GM12878 (cell line): ENCODE measurements around the gene NUBPL. TPM values are rescaled to one million over a fixed set of nuclear protein-coding genes. Genes with fewer than 3 reads are reported as not detected.

Source experiments
- ATAC-seq: fragments of 200-7000 bp; cut with Tn5 transposase; 3 replicates; pipeline ENCODE4 v1.9.1; 2020; ENCODE audit warnings: mild to moderate bottlenecking, moderate library complexity
- BruUV-seq: library from RNA; stranded (reverse); fragments of 400-500 nt; replicated peaks from 2 replicates; lab custom pipeline; 2021; lab: Mats Ljungman, UMichigan
- CTCF ChIA-PET: fragments of 300-600 bp; sonication (Branson Sonifier 250); formaldehyde crosslinking; extraction: SDS; loops from one replicate; lab custom pipeline; 2021; ENCODE audit warnings: inconsistent platforms; lab: Yijun Ruan, JAX
- POLR2A ChIA-PET: fragments of 350-600 bp; formaldehyde crosslinking; extraction: SDS; loops from one replicate; lab custom pipeline; 2021; ENCODE audit warnings: inconsistent platforms; lab: Charles Lee
- RAD21 ChIA-PET: fragments of 300-600 bp; sonication (Branson Sonifier 250); formaldehyde crosslinking; loops from one replicate; lab custom pipeline; 2023; ENCODE audit warnings: antibody characterized with exemption; ENCODE audit not compliant: unreplicated experiment; lab: Charles Lee
- SMC1A ChIA-PET: fragments of 300-600 bp; sonication (Branson Sonifier 250); formaldehyde crosslinking; loops from one replicate; lab custom pipeline; 2023; ENCODE audit not compliant: unreplicated experiment, uncharacterized antibody; lab: Charles Lee
- DNase-seq: peaks from one replicate; pipeline ENCODE4 v3.0.0-alpha.2; 2011; ENCODE audit warnings: low read depth, low spot score
- FAIRE-seq: peaks from 3 replicates; lab custom pipeline; 2011; peaks lifted over from hg19 to GRCh38; lab: Jason Lieb, UNC
- H2AFZ ChIP-seq: 2 replicates; pipeline ENCODE4 v1.6.0; 2011; ENCODE audit warnings: low read depth, low read length, control low read depth; ENCODE audit not compliant: control insufficient read depth
- H3K27ac ChIP-seq: 2 replicates; pipeline ENCODE4 v1.5.1; 2011; ENCODE audit warnings: control low read depth; ENCODE audit not compliant: control insufficient read depth, insufficient read depth
- H3K27me3 ChIP-seq, 2 experiments: replicated peaks in 1 of 2; 2 replicates each; pipeline versions ENCODE4 v1.6.0 to v1.6.1; 2011; ENCODE audit warnings: low read length in 1 of 2; ENCODE audit not compliant: control insufficient read depth in 2 of 2, insufficient read depth in 2 of 2
- H3K36me3 ChIP-seq, 2 experiments: 2 replicates each; pipeline ENCODE4 v1.5.1; 2011; ENCODE audit warnings: low read length in 1 of 2; ENCODE audit not compliant: control insufficient read depth in 2 of 2, insufficient read depth in 2 of 2
- H3K4me1 ChIP-seq: 2 replicates; pipeline ENCODE4 v1.6.1; 2011; ENCODE audit warnings: mild to moderate bottlenecking, low read length, moderate library complexity, mixed read lengths; ENCODE audit not compliant: control insufficient read depth, insufficient read depth
- H3K4me2 ChIP-seq: 2 replicates; pipeline ENCODE4 v1.6.0; 2011; ENCODE audit warnings: control low read depth; ENCODE audit not compliant: control insufficient read depth, insufficient read depth
- H3K4me3 ChIP-seq: fragments of 200-600 bp; sonication (generic); 2 replicates; pipeline ENCODE4 v1.5.1; 2016
- H3K79me2 ChIP-seq: 2 replicates; pipeline ENCODE4 v1.6.0; 2011; ENCODE audit warnings: low read length; ENCODE audit not compliant: control insufficient read depth, insufficient read depth
- H3K9ac ChIP-seq: 2 replicates; pipeline ENCODE4 v1.8.0; 2011; ENCODE audit warnings: low read length, control low read depth, mixed read lengths; ENCODE audit not compliant: control insufficient read depth, insufficient read depth
- H3K9me3 ChIP-seq: replicated peaks from 3 replicates; pipeline ENCODE4 v1.5.1; 2011; ENCODE audit warnings: mild to moderate bottlenecking, low read length; ENCODE audit not compliant: control insufficient read depth, insufficient read depth
- H4K20me1 ChIP-seq: 2 replicates; pipeline ENCODE4 v1.6.0; 2011; ENCODE audit not compliant: control insufficient read depth, insufficient read depth
- ATF3 ChIP-seq: IDR thresholded peaks from 2 replicates; pipeline ENCODE4 v1.6.1; 2011; ENCODE audit warnings: low read depth, mild to moderate bottlenecking, low read length, moderate library complexity, borderline replicate concordance; ENCODE audit errors: extremely low read depth
- BHLHE40 ChIP-seq, 2 experiments: fragments of 450-650 bp in 1 of 2; IDR thresholded peaks; 2 replicates each; pipeline ENCODE4 v1.6.1; 2011 to 2017; ENCODE audit warnings: low read depth in 2 of 2, borderline replicate concordance in 1 of 2, improper control_type of control experiment in 1 of 2, low read length in 1 of 2, mild to moderate bottlenecking in 1 of 2
- CUX1 ChIP-seq: IDR thresholded peaks from 2 replicates; pipeline ENCODE4 v1.6.1; 2012; ENCODE audit warnings: improper control_type of control experiment, low read depth, low read length; ENCODE audit not compliant: insufficient replicate concordance
- EED ChIP-seq: sonication (generic); IDR thresholded peaks from 2 replicates; pipeline ENCODE4 v1.6.1; 2016; ENCODE audit warnings: antibody characterized with exemption, low read depth
- IKZF1 ChIP-seq: fragments of 450-650 bp; conservative IDR thresholded peaks from 2 replicates; pipeline ENCODE4 v1.6.1; 2017; ENCODE audit warnings: antibody characterized with exemption, mild to moderate bottlenecking
- MEF2A ChIP-seq: IDR thresholded peaks from 2 replicates; pipeline ENCODE4 v1.6.1; 2011; ENCODE audit warnings: low read depth, mild to moderate bottlenecking, low read length, moderate library complexity; ENCODE audit not compliant: insufficient read depth
- NKRF ChIP-seq: fragments of 450-650 bp; conservative IDR thresholded peaks from 2 replicates; pipeline ENCODE4 v1.6.1; 2017; ENCODE audit warnings: mild to moderate bottlenecking, moderate library complexity
- POU2F2 ChIP-seq: IDR thresholded peaks from 3 replicates; pipeline ENCODE4 v1.6.1; 2011; ENCODE audit warnings: low read depth, mild to moderate bottlenecking, low read length, borderline replicate concordance
- SIX5 ChIP-seq: IDR thresholded peaks from 2 replicates; pipeline ENCODE4 v1.6.1; 2011; ENCODE audit warnings: mild to moderate bottlenecking, low read depth, low read length, moderate library complexity; ENCODE audit not compliant: severe bottlenecking
- STAT3 ChIP-seq: IDR thresholded peaks from 2 replicates; pipeline ENCODE4 v1.6.1; 2011; ENCODE audit warnings: low read depth, low read length, improper control_type of control experiment
- TCF12 ChIP-seq: IDR thresholded peaks from 2 replicates; pipeline ENCODE4 v1.6.1; 2011; ENCODE audit warnings: low read depth, mild to moderate bottlenecking, low read length
- TCF7 ChIP-seq: IDR thresholded peaks from 2 replicates; pipeline ENCODE4 v1.6.1; 2014; ENCODE audit warnings: antibody characterized with exemption, borderline replicate concordance
- ZBTB4 ChIP-seq: fragments of 450-650 bp; formaldehyde crosslinking; IDR thresholded peaks from 2 replicates; pipeline ENCODE4 v1.4.0; 2022; ENCODE audit warnings: mild to moderate bottlenecking, moderate library complexity
- ZNF274 ChIP-seq: IDR thresholded peaks from one replicate; pipeline ENCODE4 v1.8.0; 2011; ENCODE audit not compliant: insufficient read length, insufficient read depth
- WGBS: methylation state at CpG from one replicate; pipeline ENCODE4 v1.1.6; 2016; ENCODE audit warnings: low lambda C conversion rate; ENCODE audit not compliant: insufficient replicate concordance, insufficient coverage; ENCODE audit errors: missing lambda C conversion rate; 5-methylcytosine and 5-hydroxymethylcytosine counted together
- in situ Hi-C: fragments of 300-500 bp; cut with MboI; formaldehyde crosslinking; loops from 9 replicates; pipeline ENCODE4 v1.14.3; 2018; ENCODE audit warnings: mixed read lengths
- intact Hi-C: fragments of 100-400 bp; cut with micrococcal nuclease; formaldehyde crosslinking; loops from one replicate; pipeline ENCODE4 v1.14.2; 2022; ENCODE audit not compliant: unreplicated experiment
- polyA plus RNA-seq, 11 experiments: library from polyadenylated mRNA; depleted of rRNA in 4 of 11; unstranded in 6 of 11; stranded (reverse) in 5 of 11; fragments of >200 nt; fragmentation: Nextera tagmentation in 4 of 11; fragmentation: Illumina TruSeq in 1 of 11; extraction: Ambion mirVana in 4 of 11; extraction: Trizol in 1 of 11; gene quantifications; 1 replicate in 1 of 11; 2 replicates in 10 of 11; pipeline versions ENCODE4 v1.2.1 to v1.2.3, GENCODE V29; 2011 to 2016; ENCODE audit warnings: inconsistent platforms in 2 of 11, missing spikeins in 2 of 11, low read depth in 1 of 11
- total RNA-seq, 4 experiments: library from RNA; depleted of rRNA in 3 of 4; stranded (reverse); fragments of >200 nt in 3 of 4; fragmentation: Illumina TruSeq in 1 of 4; extraction: Trizol in 1 of 4; gene quantifications; 2 replicates each; pipeline versions ENCODE4 v1.2.1 to v1.2.3, GENCODE V29; 2013 to 2021

Gene NUBPL
- total and polyA plus RNA-seq, 10 of the 15 experiments (the other 5 are each of a cell fraction or from before 2014, with no cell fraction given), result 3.4 to 11.6 (median 8.1) TPM

- SMC1A ChIA-PET, result no interaction called here
- ATAC-seq (peak; percentile 62), DNase-seq (no peak), FAIRE-seq (peak; percentile 73)
- no peaks in the 10 kb centered on the region for H4K20me1 ChIP-seq
- POLR2A ChIA-PET, result no interaction called here
- H3K79me2 ChIP-seq, result no peaks in the 10 kb centered on the region
- RAD21 ChIA-PET, result no interaction called here
- intact Hi-C loops, result no loop called here
- no peaks in the 10 kb centered on the region for H3K36me3 ChIP-seq
- CTCF ChIA-PET, result no interaction called here
- in situ Hi-C loops, result no loop called here
- no peak overlapping the region for H3K4me2 ChIP-seq
- H3K9me3 ChIP-seq, result no peaks in the 10 kb centered on the region
- H2AFZ ChIP-seq, result no peak overlapping the region
- WGBS, result 100% methylated on average over 1 of the region's 1 CpG
- no peak overlapping the region for H3K9ac ChIP-seq
- BruUV-seq, result no TSS peak
- no peak overlapping the region for H3K4me3 ChIP-seq
- H3K4me1 ChIP-seq, result no peaks in the 10 kb centered on the region
- no peaks in the 10 kb centered on the region for H3K27me3 ChIP-seq
- H3K27ac ChIP-seq, result no peak overlapping the region
- TF ChIP-seq BHLHE40 (IDR thresholded peaks at IDR 0.05; ENCODE audit: borderline replicate concordance in 1 of 2, low read depth in 2 of 2, low read length in 1 of 2) (no peak), ATF3 (no peak), CUX1 (no peak), TCF12 (no peak), MEF2A (0 out of 2 replicates have a peak, but pooled peaks have one; percentile 21), TCF7 (peak; percentile 77; the same call in 1 of the 2 replicates), EED (no peak), ZNF274 (no peak), IKZF1 (0 out of 2 replicates have a peak, but pooled peaks have one; percentile 13), ZBTB4 (CRISPR knock-in tag) (no peak), POU2F2 (no peak), NKRF (no peak), STAT3 (no peak), SIX5 (no peak)
These were observed 131.2 kb downstream of the NUBPL start for GRCh38 chr14:31692376-31692781.
